DOHH2 (cell line): ENCODE measurements around the gene USP31.

Source experiments
- H3F3A ChIP-seq: fragments of 200-600 bp; sonication (generic), shearing (Covaris generic); 2 replicates; pipeline ENCODE4 v1.6.0; 2016; ENCODE audit warnings: antibody characterized with exemption, mild to moderate bottlenecking; ENCODE audit not compliant: control insufficient read depth, insufficient read depth
- H3K27ac ChIP-seq: fragments of 200-600 bp; sonication (generic); 2 replicates; pipeline ENCODE4 v1.5.1; 2014; ENCODE audit warnings: low read depth, mild to moderate bottlenecking, low read length, moderate library complexity
- H3K27me3 ChIP-seq: fragments of 200-600 bp; sonication (generic); 2 replicates; pipeline ENCODE4 v1.6.1; 2014; ENCODE audit warnings: mild to moderate bottlenecking, low read length, mixed read lengths; ENCODE audit not compliant: control insufficient read depth
- H3K36me3 ChIP-seq: fragments of 200-600 bp; sonication (generic); 2 replicates; pipeline ENCODE4 v1.6.1; 2014; ENCODE audit warnings: mild to moderate bottlenecking, low read length, moderate library complexity, mixed read lengths; ENCODE audit not compliant: control insufficient read depth
- H3K4me1 ChIP-seq: fragments of 200-600 bp; sonication (generic); 2 replicates; pipeline ENCODE4 v1.6.1; 2014; ENCODE audit warnings: mild to moderate bottlenecking, low read length, mixed read lengths; ENCODE audit not compliant: control insufficient read depth
- H3K4me2 ChIP-seq: fragments of 200-600 bp; sonication (generic); 2 replicates; pipeline ENCODE4 v1.6.0; 2014; ENCODE audit warnings: mild to moderate bottlenecking, low read length, moderate library complexity
- H3K4me3 ChIP-seq: fragments of 200-600 bp; sonication (generic); 2 replicates; pipeline ENCODE4 v1.5.1; 2014; ENCODE audit warnings: mild to moderate bottlenecking, low read length, mixed read lengths
- H3K79me2 ChIP-seq: fragments of 200-600 bp; sonication (generic); 2 replicates; pipeline ENCODE4 v1.6.1; 2014; ENCODE audit warnings: mild to moderate bottlenecking, low read length, mixed read lengths; ENCODE audit not compliant: control insufficient read depth
- H3K9me2 ChIP-seq: fragments of 200-600 bp; sonication (generic); replicated peaks from 2 replicates; pipeline ENCODE4 v1.6.1; 2014; ENCODE audit warnings: mild to moderate bottlenecking, low read length, mixed read lengths; ENCODE audit not compliant: control insufficient read depth
- H3K9me3 ChIP-seq: fragments of 200-600 bp; sonication (generic); 2 replicates; pipeline ENCODE4 v1.6.1; 2014; ENCODE audit warnings: antibody characterized with exemption, low read length, mixed read lengths; ENCODE audit not compliant: control insufficient read depth, insufficient read depth
- H4K20me1 ChIP-seq: fragments of 200-600 bp; sonication (generic); 2 replicates; pipeline ENCODE4 v1.6.0; 2014; ENCODE audit warnings: low read depth, mild to moderate bottlenecking, antibody characterized with exemption, low read length, moderate library complexity; ENCODE audit not compliant: control insufficient read depth, insufficient read depth
- CTCF ChIP-seq: fragments of 200-600 bp; sonication (generic); IDR thresholded peaks from one replicate; pipeline ENCODE4 v1.5.1; 2014; ENCODE audit warnings: antibody characterized with exemption, mild to moderate bottlenecking, low read depth, low read length; ENCODE audit not compliant: poor library complexity, severe bottlenecking
- EZH2phosphoT487 ChIP-seq: fragments of 200-600 bp; sonication (generic); IDR thresholded peaks from 2 replicates; pipeline ENCODE4 v1.6.1; 2017; ENCODE audit warnings: borderline replicate concordance, mild to moderate bottlenecking, antibody characterized with exemption, low read length, moderate library complexity, mixed read lengths

The USP31 gene

GRCh38 chr16:23119570-23119969, 29.7 kb downstream of the USP31 start:
- TF ChIP-seq EZH2phosphoT487 (no peak), CTCF (no peak)

GRCh38 chr16:23114131-23114904, 34.9 kb downstream of the USP31 start:
- no peak overlapping the region for H3K4me2 ChIP-seq
- no peaks in the 10 kb centered on the region for H3K36me3 ChIP-seq
- TF ChIP-seq EZH2phosphoT487 (no peak), CTCF (no peak)
- H3F3A ChIP-seq: no peaks in the 10 kb centered on the region
- H3K9me3 ChIP-seq: no peaks in the 10 kb centered on the region
- no peaks in the 10 kb centered on the region for H3K27me3 ChIP-seq
- no peak overlapping the region for H3K4me3 ChIP-seq
- no peaks in the 10 kb centered on the region for H3K9me2 ChIP-seq
- no peaks in the 10 kb centered on the region for H3K4me1 ChIP-seq
- no peak overlapping the region for H3K27ac ChIP-seq
- H4K20me1 ChIP-seq: no peaks in the 10 kb centered on the region
- H3K79me2 ChIP-seq: peaks cover 13% of the 10 kb centered on the region

More at GRCh38 chr16:23119570-23119969, 29.7 kb downstream of the USP31 start:
- H3K36me3 ChIP-seq: no peaks in the 10 kb centered on the region
- H4K20me1 ChIP-seq: no peaks in the 10 kb centered on the region
- no peaks in the 10 kb centered on the region for H3K4me1 ChIP-seq
- no peak overlapping the region for H3K27ac ChIP-seq
- no peak overlapping the region for H3K4me2 ChIP-seq
- H3K4me3 ChIP-seq: no peak overlapping the region
- no peaks in the 10 kb centered on the region for H3F3A ChIP-seq
- H3K9me2 ChIP-seq: no peaks in the 10 kb centered on the region
- H3K79me2 ChIP-seq: peaks cover 49% of the 10 kb centered on the region
- no peaks in the 10 kb centered on the region for H3K9me3 ChIP-seq
- no peaks in the 10 kb centered on the region for H3K27me3 ChIP-seq

GRCh38 chr16:23113185-23113584, 36.1 kb downstream of the USP31 start:
- Histone ChIP-seq H3K79me2 (peaks cover 10% of the 10 kb centered on the region), H3K27me3 (no peaks in the 10 kb centered on the region), H3K4me1 (no peaks in the 10 kb centered on the region), H3K9me2 (no peaks in the 10 kb centered on the region), H4K20me1 (no peaks in the 10 kb centered on the region), H3K4me3 (no peak overlapping the region), H3F3A (no peaks in the 10 kb centered on the region), H3K36me3 (no peaks in the 10 kb centered on the region), H3K27ac (no peak overlapping the region), H3K9me3 (no peaks in the 10 kb centered on the region), H3K4me2 (no peak overlapping the region)
- TF ChIP-seq CTCF: no peak
- TF ChIP-seq EZH2phosphoT487: no peak
